HepG2 (cell line): ENCODE measurements around the gene TCF23. TPM values are rescaled to one million over a fixed set of nuclear protein-coding genes. Genes with fewer than 3 reads are reported as not detected.

Experiments used
- CREM ChIP-seq, 2 experiments: sonication (generic) in 1 of 2; formaldehyde crosslinking in 1 of 2; IDR thresholded peaks; 2 replicates each; pipeline versions ENCODE4 v1.4.0 to v1.6.1; 2016 to 2020; ENCODE audit warnings: antibody characterized with exemption in 1 of 2, mild to moderate bottlenecking in 1 of 2, missing genetic modification reagents in 1 of 2
- FOXA3 ChIP-seq: IDR thresholded peaks from 2 replicates; pipeline ENCODE4 v1.6.1; 2016; ENCODE audit warnings: missing genetic modification reagents, missing compliant biosample characterization
- GZF1 ChIP-seq: sonication (generic); formaldehyde crosslinking; IDR thresholded peaks from 2 replicates; pipeline ENCODE4 v1.5.1; 2020; ENCODE audit warnings: mild to moderate bottlenecking, missing genetic modification reagents
- HDAC2 ChIP-seq: sonication (generic); formaldehyde crosslinking; IDR thresholded peaks from 2 replicates; pipeline ENCODE4 v1.4.0; 2020; ENCODE audit warnings: missing genetic modification reagents
- MEF2D ChIP-seq: sonication (generic); formaldehyde crosslinking; IDR thresholded peaks from 2 replicates; pipeline ENCODE4 v1.5.1; 2020; ENCODE audit warnings: mild to moderate bottlenecking, missing genetic modification reagents
- POLR2A ChIP-seq, 2 experiments: IDR thresholded peaks; 2 replicates each; pipeline ENCODE4 v1.6.1; 2011; ENCODE audit warnings: low read depth in 2 of 2, low read length in 2 of 2, mild to moderate bottlenecking in 1 of 2, moderate library complexity in 1 of 2; ENCODE audit not compliant: insufficient read depth in 1 of 2
- POLR2G ChIP-seq: fragments of 200-400 bp; formaldehyde crosslinking; IDR thresholded peaks from 2 replicates; pipeline ENCODE4 v1.6.1; 2018; ENCODE audit warnings: mild to moderate bottlenecking, low read depth, low read length, moderate library complexity
- SRSF4 ChIP-seq: fragments of 200-400 bp; formaldehyde crosslinking; IDR thresholded peaks from one replicate; pipeline ENCODE4 v1.6.1; 2018; ENCODE audit warnings: mild to moderate bottlenecking, low read depth, low read length, moderate library complexity; ENCODE audit not compliant: poor library complexity, severe bottlenecking
- ZKSCAN5 ChIP-seq: sonication (generic); formaldehyde crosslinking; IDR thresholded peaks from 2 replicates; pipeline ENCODE4 v1.5.1; 2020; ENCODE audit warnings: mild to moderate bottlenecking, missing genetic modification reagents
- ZMYM2 ChIP-seq: sonication (generic); formaldehyde crosslinking; IDR thresholded peaks from 2 replicates; pipeline ENCODE4 v1.8.0; 2022; ENCODE audit warnings: mild to moderate bottlenecking, missing genetic modification reagents
- ZMYM3 ChIP-seq: sonication (generic); formaldehyde crosslinking; IDR thresholded peaks from 2 replicates; pipeline ENCODE4 v1.5.1; 2020; ENCODE audit warnings: mild to moderate bottlenecking, missing genetic modification reagents
- ZNF724P ChIP-seq: sonication (generic); formaldehyde crosslinking; IDR thresholded peaks from 2 replicates; pipeline ENCODE4 v1.8.0; 2022; ENCODE audit warnings: missing genetic modification reagents, borderline replicate concordance
- ZNF773 ChIP-seq: sonication (generic); formaldehyde crosslinking; IDR thresholded peaks from 2 replicates; pipeline ENCODE4 v1.4.0; 2020; ENCODE audit warnings: missing genetic modification reagents, borderline replicate concordance
- ZSCAN21 ChIP-seq: sonication (generic); formaldehyde crosslinking; IDR thresholded peaks from 2 replicates; pipeline ENCODE4 v1.8.0; 2022; ENCODE audit warnings: mild to moderate bottlenecking, missing genetic modification reagents, moderate library complexity, borderline replicate concordance
- polyA plus RNA-seq, 8 experiments: library from polyadenylated mRNA; depleted of rRNA in 3 of 8; stranded (reverse) in 7 of 8; unstranded in 1 of 8; fragments of >200 nt; fragmentation: Illumina TruSeq in 4 of 8; extraction: Trizol in 4 of 8; gene quantifications; 2 replicates each; pipeline versions ENCODE4 v1.2.1 to v1.2.3, GENCODE V29; 2011 to 2016; ENCODE audit warnings: low read depth in 4 of 8, missing spikeins in 1 of 8, mixed read lengths in 1 of 8; ENCODE audit not compliant: insufficient read depth in 1 of 8
- total RNA-seq, 5 experiments: library from RNA; depleted of rRNA; stranded (reverse); fragments of >200 nt; fragmentation: Illumina TruSeq; extraction: Trizol; gene quantifications; 2 replicates each; pipeline ENCODE4 v1.2.3, GENCODE V29; 2016; ENCODE audit warnings: low read depth in 1 of 5
- TF ChIP-seq, protein P1 (sequence below): sonication (generic); formaldehyde crosslinking; IDR thresholded peaks from 2 replicates; pipeline ENCODE4 v1.4.0; 2020; ENCODE audit warnings: missing genetic modification reagents, mild to moderate bottlenecking, borderline replicate concordance
- TF ChIP-seq, protein P2 (sequence below): sonication (generic); formaldehyde crosslinking; IDR thresholded peaks from 2 replicates; pipeline ENCODE4 v1.4.0; 2020; ENCODE audit warnings: mild to moderate bottlenecking, missing genetic modification reagents, borderline replicate concordance
- TF ChIP-seq, protein P3 (sequence below): sonication (generic); formaldehyde crosslinking; IDR thresholded peaks from 2 replicates; pipeline ENCODE4 v1.8.1; 2023; ENCODE audit warnings: mild to moderate bottlenecking, moderate library complexity, missing genetic modification reagents
- TF ChIP-seq, protein P4 (sequence below): sonication (generic); formaldehyde crosslinking; IDR thresholded peaks from 2 replicates; pipeline ENCODE4 v1.8.0; 2023; ENCODE audit warnings: mild to moderate bottlenecking, missing genetic modification reagents
- TF ChIP-seq, protein P5 (sequence below): sonication (generic); formaldehyde crosslinking; IDR thresholded peaks from 2 replicates; pipeline ENCODE4 v1.5.0; 2020; ENCODE audit warnings: missing genetic modification reagents

TCF23 gene
- total and polyA plus RNA-seq, 2 of the 13 experiments (the other 11 are each of a cell fraction or from before 2014, with no cell fraction given): 0.02 to 1.4 TPM

DNA sequence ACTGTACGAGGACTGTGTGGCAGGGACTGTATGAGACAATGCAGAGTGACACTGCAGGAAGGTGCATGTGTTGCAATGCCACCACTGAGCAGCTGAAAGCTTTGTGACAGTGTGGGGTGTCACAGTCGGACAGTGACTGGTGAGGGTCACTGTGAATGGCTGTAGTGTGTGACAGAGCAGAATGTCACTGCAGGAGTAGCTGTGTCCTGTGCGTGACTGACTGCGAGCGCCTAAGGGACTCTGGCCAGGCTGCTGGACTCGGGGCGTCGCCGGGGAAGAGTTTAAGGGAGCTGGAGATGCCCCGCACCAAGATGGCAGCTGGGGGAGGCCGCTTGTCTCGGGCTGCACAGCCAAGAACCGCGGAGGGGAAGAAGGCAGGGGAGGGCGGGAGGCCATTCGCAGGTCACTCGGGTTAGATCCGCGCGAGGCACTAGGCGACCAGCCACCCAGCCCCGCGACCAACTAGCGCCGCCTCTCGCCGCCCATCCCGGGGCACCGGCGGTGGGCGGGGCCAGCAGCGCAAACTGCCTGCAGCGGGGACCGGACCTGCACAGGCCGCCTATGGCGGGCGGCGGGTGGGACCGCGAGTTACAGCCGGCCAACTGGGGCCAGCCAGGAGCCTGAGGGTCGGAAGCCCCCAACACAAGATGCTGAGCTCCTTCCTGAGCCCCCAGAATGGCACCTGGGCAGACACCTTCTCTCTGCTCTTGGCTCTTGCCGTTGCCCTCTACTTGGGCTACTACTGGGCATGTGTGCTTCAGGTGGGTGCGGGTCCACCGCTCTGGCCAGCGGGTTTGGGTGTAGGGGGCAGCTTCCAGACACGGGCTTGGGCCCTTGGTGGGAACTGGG, 25.3 kb upstream of the TCF23 start, which contains the start of gene ABHD1 (continued):
- TF ChIP-seq, protein P1, sequence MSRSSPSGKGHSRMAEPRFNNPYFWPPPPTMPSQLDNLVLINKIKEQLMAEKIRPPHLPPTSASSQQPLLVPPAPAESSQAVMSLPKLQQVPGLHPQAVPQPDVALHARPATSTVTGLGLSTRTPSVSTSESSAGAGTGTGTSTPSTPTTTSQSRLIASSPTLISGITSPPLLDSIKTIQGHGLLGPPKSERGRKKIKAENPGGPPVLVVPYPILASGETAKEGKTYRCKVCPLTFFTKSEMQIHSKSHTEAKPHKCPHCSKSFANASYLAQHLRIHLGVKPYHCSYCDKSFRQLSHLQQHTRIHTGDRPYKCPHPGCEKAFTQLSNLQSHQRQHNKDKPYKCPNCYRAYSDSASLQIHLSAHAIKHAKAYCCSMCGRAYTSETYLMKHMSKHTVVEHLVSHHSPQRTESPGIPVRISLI (CRISPR knock-in tag): 0 out of 2 replicates have a peak, but pooled peaks have one; percentile 21
- TF ChIP-seq ZMYM2 (CRISPR knock-in tag): peak; percentile 65; the same call in 1 of the 2 replicates
- peak; percentile 78 for TF ChIP-seq POLR2G
- TF ChIP-seq GZF1: peak; percentile 82; the same call in 1 of the 2 replicates
- TF ChIP-seq, protein P2, sequence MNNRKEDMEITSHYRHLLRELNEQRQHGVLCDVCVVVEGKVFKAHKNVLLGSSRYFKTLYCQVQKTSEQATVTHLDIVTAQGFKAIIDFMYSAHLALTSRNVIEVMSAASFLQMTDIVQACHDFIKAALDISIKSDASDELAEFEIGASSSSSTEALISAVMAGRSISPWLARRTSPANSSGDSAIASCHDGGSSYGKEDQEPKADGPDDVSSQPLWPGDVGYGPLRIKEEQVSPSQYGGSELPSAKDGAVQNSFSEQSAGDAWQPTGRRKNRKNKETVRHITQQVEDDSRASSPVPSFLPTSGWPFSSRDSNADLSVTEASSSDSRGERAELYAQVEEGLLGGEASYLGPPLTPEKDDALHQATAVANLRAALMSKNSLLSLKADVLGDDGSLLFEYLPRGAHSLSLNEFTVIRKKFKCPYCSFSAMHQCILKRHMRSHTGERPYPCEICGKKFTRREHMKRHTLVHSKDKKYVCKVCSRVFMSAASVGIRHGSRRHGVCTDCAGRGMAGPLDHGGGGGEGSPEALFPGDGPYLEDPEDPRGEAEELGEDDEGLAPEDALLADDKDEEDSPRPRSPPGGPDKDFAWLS (CRISPR knock-in tag): 0 out of 2 replicates have a peak, but pooled peaks have one; percentile 34
- no peak for TF ChIP-seq SRSF4
- no peak for TF ChIP-seq CREM (IDR thresholded peaks at IDR 0.05)
- TF ChIP-seq CREM (CRISPR knock-in tag; IDR thresholded peaks at IDR 0.05): no peak
- peak; percentile 28; the same call in 1 of the 2 replicates for TF ChIP-seq ZMYM3
- TF ChIP-seq, protein P3, sequence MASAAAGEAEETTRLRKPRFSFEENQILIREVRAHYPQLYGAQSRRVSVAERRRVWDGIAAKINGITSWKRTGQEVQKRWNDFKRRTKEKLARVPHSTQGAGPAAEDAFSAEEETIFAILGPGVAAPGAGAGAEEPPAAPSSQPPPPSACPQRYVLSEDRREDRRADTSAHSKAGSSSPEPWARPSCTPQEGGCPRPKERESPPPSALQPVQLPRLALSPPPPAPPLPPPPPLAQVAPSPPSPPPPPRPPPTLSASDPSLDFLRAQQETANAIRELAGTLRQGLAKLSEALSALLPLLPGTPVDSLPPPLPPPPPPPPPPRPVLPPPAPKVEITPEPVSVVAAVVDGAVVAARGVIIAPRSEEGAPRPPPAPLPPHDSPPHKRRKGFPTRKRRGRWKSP (CRISPR knock-in tag): peak; percentile 92; the same call in 1 of the 2 replicates
- 0 out of 2 replicates have a peak, but pooled peaks have one; percentile 12 for TF ChIP-seq HDAC2 (CRISPR knock-in tag)
- peak; percentile 5; the same call in 1 of the 2 replicates for TF ChIP-seq FOXA3 (CRISPR knock-in tag)
- TF ChIP-seq ZNF773 (CRISPR knock-in tag): no peak; the same call in 1 of the 2 replicates
- TF ChIP-seq POLR2A (IDR thresholded peaks at IDR 0.05; ENCODE audit: insufficient read depth in 1 of 2, low read depth in 2 of 2, low read length in 2 of 2): peak; percentile 27 to 90
- TF ChIP-seq ZSCAN21 (CRISPR knock-in tag): 0 out of 2 replicates have a peak, but pooled peaks have one; percentile 86
- TF ChIP-seq, protein P4, sequence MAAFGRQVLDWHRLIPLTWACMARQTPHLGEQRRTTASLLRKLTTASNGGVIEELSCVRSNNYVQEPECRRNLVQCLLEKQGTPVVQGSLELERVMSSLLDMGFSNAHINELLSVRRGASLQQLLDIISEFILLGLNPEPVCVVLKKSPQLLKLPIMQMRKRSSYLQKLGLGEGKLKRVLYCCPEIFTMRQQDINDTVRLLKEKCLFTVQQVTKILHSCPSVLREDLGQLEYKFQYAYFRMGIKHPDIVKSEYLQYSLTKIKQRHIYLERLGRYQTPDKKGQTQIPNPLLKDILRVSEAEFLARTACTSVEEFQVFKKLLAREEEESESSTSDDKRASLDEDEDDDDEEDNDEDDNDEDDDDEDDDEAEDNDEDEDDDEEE: peak; percentile 52; the same call in 1 of the 2 replicates
- TF ChIP-seq MEF2D (CRISPR knock-in tag): no peak
- no peak for TF ChIP-seq ZKSCAN5 (CRISPR knock-in tag)
- TF ChIP-seq, protein P5, sequence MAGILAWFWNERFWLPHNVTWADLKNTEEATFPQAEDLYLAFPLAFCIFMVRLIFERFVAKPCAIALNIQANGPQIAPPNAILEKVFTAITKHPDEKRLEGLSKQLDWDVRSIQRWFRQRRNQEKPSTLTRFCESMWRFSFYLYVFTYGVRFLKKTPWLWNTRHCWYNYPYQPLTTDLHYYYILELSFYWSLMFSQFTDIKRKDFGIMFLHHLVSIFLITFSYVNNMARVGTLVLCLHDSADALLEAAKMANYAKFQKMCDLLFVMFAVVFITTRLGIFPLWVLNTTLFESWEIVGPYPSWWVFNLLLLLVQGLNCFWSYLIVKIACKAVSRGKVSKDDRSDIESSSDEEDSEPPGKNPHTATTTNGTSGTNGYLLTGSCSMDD (CRISPR knock-in tag): peak; percentile 13; the same call in 1 of the 2 replicates
- TF ChIP-seq ZNF724P (CRISPR knock-in tag): peak; percentile 65; the same call in 1 of the 2 replicates
